H1 (cell line): ENCODE measurements around the gene NOXO1. TPM values are rescaled to one million over a fixed set of nuclear protein-coding genes. Genes with fewer than 3 reads are reported as not detected.

ENCODE experiments used
- polyA plus RNA-seq, 7 experiments: library from polyadenylated mRNA; depleted of rRNA in 3 of 7; stranded (reverse) in 5 of 7; unstranded in 2 of 7; fragments of >200 nt in 5 of 7; fragments of 200-250 nt in 2 of 7; gene quantifications; 1 replicate in 5 of 7; 2 replicates in 1 of 7; 4 replicates in 1 of 7; pipeline versions ENCODE4 v1.2.1 to v1.2.3, GENCODE V29; 2011 to 2013; ENCODE audit warnings: missing spikeins in 2 of 7, mixed read lengths in 2 of 7
- total RNA-seq: library from RNA; stranded (reverse); fragmentation: NEBNext Ultra II Directional; extraction: Animal tissue kit (Norgen Biotek cat#: 25700); gene quantifications from 2 replicates; pipeline ENCODE4 v1.2.1, GENCODE V29; 2021
- TF ChIP-seq, protein P1 (sequence below): fragments of 300-600 bp; sonication (generic); IDR thresholded peaks from 2 replicates; pipeline ENCODE4 v1.7.1; 2012; ENCODE audit warnings: low read length, moderate library complexity, mild to moderate bottlenecking, inconsistent platforms; ENCODE audit not compliant: insufficient replicate concordance

The NOXO1 gene
- total and polyA plus RNA-seq, 2 of the 8 experiments (the other 6 are each of a cell fraction or from before 2014, with no cell fraction given), result 1.3 to 2.5 TPM

DNA sequence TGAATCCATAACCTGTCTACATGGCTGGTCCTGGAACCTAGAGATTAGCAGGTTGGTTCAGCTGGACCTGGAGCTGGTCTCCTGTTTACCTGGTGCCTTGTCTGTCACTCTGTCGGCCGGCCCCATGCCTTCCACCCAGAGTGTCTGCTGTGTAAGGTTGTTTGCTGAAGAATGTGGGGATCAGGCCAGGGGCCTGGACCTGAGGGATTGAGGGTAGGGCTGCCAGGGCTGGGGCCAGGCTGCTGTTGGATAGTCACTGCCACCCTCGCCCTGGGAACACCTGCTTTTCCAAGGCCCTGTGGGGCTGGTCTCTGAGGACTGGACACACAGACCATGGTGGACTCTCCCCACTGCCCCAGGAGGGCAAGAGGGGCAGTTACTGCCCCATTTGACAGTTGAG, 46.9 kb upstream of the NOXO1 start (continued):
- TF ChIP-seq, protein P1, sequence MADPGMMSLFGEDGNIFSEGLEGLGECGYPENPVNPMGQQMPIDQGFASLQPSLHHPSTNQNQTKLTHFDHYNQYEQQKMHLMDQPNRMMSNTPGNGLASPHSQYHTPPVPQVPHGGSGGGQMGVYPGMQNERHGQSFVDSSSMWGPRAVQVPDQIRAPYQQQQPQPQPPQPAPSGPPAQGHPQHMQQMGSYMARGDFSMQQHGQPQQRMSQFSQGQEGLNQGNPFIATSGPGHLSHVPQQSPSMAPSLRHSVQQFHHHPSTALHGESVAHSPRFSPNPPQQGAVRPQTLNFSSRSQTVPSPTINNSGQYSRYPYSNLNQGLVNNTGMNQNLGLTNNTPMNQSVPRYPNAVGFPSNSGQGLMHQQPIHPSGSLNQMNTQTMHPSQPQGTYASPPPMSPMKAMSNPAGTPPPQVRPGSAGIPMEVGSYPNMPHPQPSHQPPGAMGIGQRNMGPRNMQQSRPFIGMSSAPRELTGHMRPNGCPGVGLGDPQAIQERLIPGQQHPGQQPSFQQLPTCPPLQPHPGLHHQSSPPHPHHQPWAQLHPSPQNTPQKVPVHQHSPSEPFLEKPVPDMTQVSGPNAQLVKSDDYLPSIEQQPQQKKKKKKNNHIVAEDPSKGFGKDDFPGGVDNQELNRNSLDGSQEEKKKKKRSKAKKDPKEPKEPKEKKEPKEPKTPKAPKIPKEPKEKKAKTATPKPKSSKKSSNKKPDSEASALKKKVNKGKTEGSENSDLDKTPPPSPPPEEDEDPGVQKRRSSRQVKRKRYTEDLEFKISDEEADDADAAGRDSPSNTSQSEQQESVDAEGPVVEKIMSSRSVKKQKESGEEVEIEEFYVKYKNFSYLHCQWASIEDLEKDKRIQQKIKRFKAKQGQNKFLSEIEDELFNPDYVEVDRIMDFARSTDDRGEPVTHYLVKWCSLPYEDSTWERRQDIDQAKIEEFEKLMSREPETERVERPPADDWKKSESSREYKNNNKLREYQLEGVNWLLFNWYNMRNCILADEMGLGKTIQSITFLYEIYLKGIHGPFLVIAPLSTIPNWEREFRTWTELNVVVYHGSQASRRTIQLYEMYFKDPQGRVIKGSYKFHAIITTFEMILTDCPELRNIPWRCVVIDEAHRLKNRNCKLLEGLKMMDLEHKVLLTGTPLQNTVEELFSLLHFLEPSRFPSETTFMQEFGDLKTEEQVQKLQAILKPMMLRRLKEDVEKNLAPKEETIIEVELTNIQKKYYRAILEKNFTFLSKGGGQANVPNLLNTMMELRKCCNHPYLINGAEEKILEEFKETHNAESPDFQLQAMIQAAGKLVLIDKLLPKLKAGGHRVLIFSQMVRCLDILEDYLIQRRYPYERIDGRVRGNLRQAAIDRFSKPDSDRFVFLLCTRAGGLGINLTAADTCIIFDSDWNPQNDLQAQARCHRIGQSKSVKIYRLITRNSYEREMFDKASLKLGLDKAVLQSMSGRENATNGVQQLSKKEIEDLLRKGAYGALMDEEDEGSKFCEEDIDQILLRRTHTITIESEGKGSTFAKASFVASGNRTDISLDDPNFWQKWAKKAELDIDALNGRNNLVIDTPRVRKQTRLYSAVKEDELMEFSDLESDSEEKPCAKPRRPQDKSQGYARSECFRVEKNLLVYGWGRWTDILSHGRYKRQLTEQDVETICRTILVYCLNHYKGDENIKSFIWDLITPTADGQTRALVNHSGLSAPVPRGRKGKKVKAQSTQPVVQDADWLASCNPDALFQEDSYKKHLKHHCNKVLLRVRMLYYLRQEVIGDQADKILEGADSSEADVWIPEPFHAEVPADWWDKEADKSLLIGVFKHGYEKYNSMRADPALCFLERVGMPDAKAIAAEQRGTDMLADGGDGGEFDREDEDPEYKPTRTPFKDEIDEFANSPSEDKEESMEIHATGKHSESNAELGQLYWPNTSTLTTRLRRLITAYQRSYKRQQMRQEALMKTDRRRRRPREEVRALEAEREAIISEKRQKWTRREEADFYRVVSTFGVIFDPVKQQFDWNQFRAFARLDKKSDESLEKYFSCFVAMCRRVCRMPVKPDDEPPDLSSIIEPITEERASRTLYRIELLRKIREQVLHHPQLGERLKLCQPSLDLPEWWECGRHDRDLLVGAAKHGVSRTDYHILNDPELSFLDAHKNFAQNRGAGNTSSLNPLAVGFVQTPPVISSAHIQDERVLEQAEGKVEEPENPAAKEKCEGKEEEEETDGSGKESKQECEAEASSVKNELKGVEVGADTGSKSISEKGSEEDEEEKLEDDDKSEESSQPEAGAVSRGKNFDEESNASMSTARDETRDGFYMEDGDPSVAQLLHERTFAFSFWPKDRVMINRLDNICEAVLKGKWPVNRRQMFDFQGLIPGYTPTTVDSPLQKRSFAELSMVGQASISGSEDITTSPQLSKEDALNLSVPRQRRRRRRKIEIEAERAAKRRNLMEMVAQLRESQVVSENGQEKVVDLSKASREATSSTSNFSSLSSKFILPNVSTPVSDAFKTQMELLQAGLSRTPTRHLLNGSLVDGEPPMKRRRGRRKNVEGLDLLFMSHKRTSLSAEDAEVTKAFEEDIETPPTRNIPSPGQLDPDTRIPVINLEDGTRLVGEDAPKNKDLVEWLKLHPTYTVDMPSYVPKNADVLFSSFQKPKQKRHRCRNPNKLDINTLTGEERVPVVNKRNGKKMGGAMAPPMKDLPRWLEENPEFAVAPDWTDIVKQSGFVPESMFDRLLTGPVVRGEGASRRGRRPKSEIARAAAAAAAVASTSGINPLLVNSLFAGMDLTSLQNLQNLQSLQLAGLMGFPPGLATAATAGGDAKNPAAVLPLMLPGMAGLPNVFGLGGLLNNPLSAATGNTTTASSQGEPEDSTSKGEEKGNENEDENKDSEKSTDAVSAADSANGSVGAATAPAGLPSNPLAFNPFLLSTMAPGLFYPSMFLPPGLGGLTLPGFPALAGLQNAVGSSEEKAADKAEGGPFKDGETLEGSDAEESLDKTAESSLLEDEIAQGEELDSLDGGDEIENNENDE, result no peak
- TF ChIP-seq, all 59 proteins: peak for 0
